SK-N-SH (cell line): ENCODE results near the gene WDR82. TPM values are rescaled to one million over a fixed set of nuclear protein-coding genes. Genes with fewer than 3 reads are reported as not detected.
A peak's percentile ranks its signal among the peaks of the same experiment; 100 is the strongest.

Experiments
- CTCF ChIA-PET: fragments of 300-600, 350-600 bp; formaldehyde crosslinking; extraction: SDS; loops from one replicate; lab custom pipeline; 2021; lab: Yijun Ruan, JAX
- POLR2A ChIA-PET: fragments of 350-600 bp; sonication (Branson Sonifier 250); formaldehyde crosslinking; extraction: SDS; loops from one replicate; lab custom pipeline; 2020; ENCODE audit warnings: antibody characterized with exemption, inconsistent platforms; lab: Yijun Ruan, JAX
- DNase-seq: peaks from one replicate; pipeline ENCODE4 v3.0.0; 2012
- H2AFZ ChIP-seq: fragments of 200-600 bp; sonication (generic); 2 replicates; pipeline ENCODE4 v1.8.1; 2016; ENCODE audit warnings: antibody characterized with exemption, mild to moderate bottlenecking, low read depth
- H3F3A ChIP-seq: fragments of 200-600 bp; sonication (generic); replicated peaks from 2 replicates; pipeline ENCODE3; 2016; ENCODE audit warnings: antibody characterized with exemption, mild to moderate bottlenecking; ENCODE audit not compliant: insufficient read depth
- H3K27ac ChIP-seq, 2 experiments: fragments of 200-500 bp in 1 of 2; fragments of 200-600 bp in 1 of 2; sonication (Bioruptor generic) in 1 of 2; sonication (generic), shearing (Covaris generic) in 1 of 2; 2 replicates each; pipeline versions ENCODE4 v1.5.1 to v1.6.1; 2014 to 2016; ENCODE audit warnings: low read depth in 2 of 2, inconsistent platforms in 1 of 2, low read length in 1 of 2, mild to moderate bottlenecking in 1 of 2, mixed read lengths in 1 of 2
- H3K27me3 ChIP-seq: fragments of 200-600 bp; sonication (generic), shearing (Covaris generic); 2 replicates; pipeline ENCODE4 v1.6.1; 2016; ENCODE audit warnings: mixed run types; ENCODE audit not compliant: insufficient read depth
- H3K36me3 ChIP-seq, 2 experiments: fragments of 200-500 bp in 1 of 2; fragments of 200-600 bp in 1 of 2; sonication (Bioruptor generic) in 1 of 2; sonication (generic) in 1 of 2; replicated peaks in 1 of 2; 2 replicates each; pipeline versions ENCODE3 to v1.5.1; 2014 to 2016; ENCODE audit warnings: low read length in 1 of 2, mild to moderate bottlenecking in 1 of 2; ENCODE audit not compliant: insufficient read depth in 2 of 2, control insufficient read depth in 1 of 2
- H3K4me1 ChIP-seq, 2 experiments: fragments of 200-500 bp in 1 of 2; fragments of 200-600 bp in 1 of 2; sonication (Bioruptor generic) in 1 of 2; sonication (generic), shearing (Covaris generic) in 1 of 2; 2 replicates each; pipeline versions ENCODE4 v1.5.1 to v1.6.1; 2014 to 2016; ENCODE audit warnings: low read depth in 1 of 2, low read length in 1 of 2, mixed run types in 1 of 2; ENCODE audit not compliant: insufficient read depth in 2 of 2, control insufficient read depth in 1 of 2
- H3K4me2 ChIP-seq: fragments of 200-600 bp; sonication (generic), shearing (Covaris generic); 2 replicates; pipeline ENCODE4 v1.6.1; 2017; ENCODE audit warnings: mixed run types
- H3K4me3 ChIP-seq, 2 experiments: fragments of 200-500 bp in 1 of 2; fragments of 200-600 bp in 1 of 2; sonication (Bioruptor generic) in 1 of 2; sonication (generic), shearing (Covaris generic) in 1 of 2; 2 replicates each; pipeline versions ENCODE4 v1.5.1 to v1.8.1; 2014 to 2016; ENCODE audit warnings: low read depth in 2 of 2, inconsistent platforms in 1 of 2, low read length in 1 of 2, mild to moderate bottlenecking in 1 of 2, mixed read lengths in 1 of 2, moderate library complexity in 1 of 2
- H3K79me2 ChIP-seq: fragments of 200-600 bp; sonication (generic); 2 replicates; pipeline ENCODE4 v1.8.1; 2017; ENCODE audit warnings: mild to moderate bottlenecking; ENCODE audit not compliant: insufficient read depth
- H3K9ac ChIP-seq: fragments of 200-600 bp; sonication (generic); 2 replicates; pipeline ENCODE4 v1.6.1; 2017; ENCODE audit warnings: mixed run types
- H3K9me2 ChIP-seq: fragments of 200-600 bp; sonication (generic); 2 replicates; pipeline ENCODE4 v1.6.1; 2017; ENCODE audit warnings: mixed run types
- H3K9me3 ChIP-seq: fragments of 200-600 bp; sonication (generic); 2 replicates; pipeline ENCODE4 v1.6.1; 2017; ENCODE audit warnings: mixed run types, mild to moderate bottlenecking, moderate library complexity
- H4K20me1 ChIP-seq: fragments of 200-600 bp; sonication (generic); 2 replicates; pipeline ENCODE4 v1.6.1; 2017; ENCODE audit warnings: mild to moderate bottlenecking, mixed run types; ENCODE audit not compliant: insufficient read depth
- EZH2phosphoT487 ChIP-seq: fragments of 200-600 bp; sonication (generic); IDR thresholded peaks from 2 replicates; pipeline ENCODE4 v1.6.1; 2017; ENCODE audit warnings: low read depth, mixed run types, mild to moderate bottlenecking, antibody characterized with exemption, moderate library complexity, borderline replicate concordance
- FOSL2 ChIP-seq: IDR thresholded peaks from 2 replicates; pipeline ENCODE4 v1.4.0; 2012; ENCODE audit warnings: low read depth, mild to moderate bottlenecking, moderate library complexity, borderline replicate concordance
- FOXM1 ChIP-seq: IDR thresholded peaks from 2 replicates; pipeline ENCODE4 v1.4.0; 2012; ENCODE audit warnings: low read depth, mild to moderate bottlenecking
- GABPA ChIP-seq: IDR thresholded peaks from 2 replicates; pipeline ENCODE4 v1.4.0; 2012; ENCODE audit warnings: low read depth, mild to moderate bottlenecking
- GATA2 ChIP-seq: sonication (generic); formaldehyde crosslinking; IDR thresholded peaks from 2 replicates; pipeline ENCODE4 v1.5.0; 2020; ENCODE audit warnings: mild to moderate bottlenecking, missing genetic modification reagents
- JUND ChIP-seq: IDR thresholded peaks from 2 replicates; pipeline ENCODE4 v1.4.0; 2012
- MEF2A ChIP-seq: IDR thresholded peaks from 2 replicates; pipeline ENCODE4 v1.4.0; 2012; ENCODE audit warnings: low read depth, borderline replicate concordance
- MXI1 ChIP-seq: IDR thresholded peaks from 2 replicates; pipeline ENCODE4 v1.6.1; 2012; ENCODE audit warnings: mild to moderate bottlenecking, low read depth, low read length, improper control_type of control experiment
- NFIC ChIP-seq: IDR thresholded peaks from 2 replicates; pipeline ENCODE4 v1.4.0; 2012; ENCODE audit warnings: borderline replicate concordance
- POLR2AphosphoS5 ChIP-seq: IDR thresholded peaks from 2 replicates; pipeline ENCODE4 v1.6.1; 2012; ENCODE audit warnings: low read depth, low read length
- RAD21 ChIP-seq: IDR thresholded peaks from 2 replicates; pipeline ENCODE4 v1.6.1; 2012; ENCODE audit warnings: mild to moderate bottlenecking, low read length
- RCOR1 ChIP-seq: fragments of 150-350 bp; IDR thresholded peaks from 2 replicates; pipeline ENCODE4 v1.6.1; 2017; ENCODE audit warnings: antibody characterized with exemption, low read length
- RFX5 ChIP-seq: IDR thresholded peaks from 2 replicates; pipeline ENCODE4 v1.6.1; 2012; ENCODE audit warnings: mild to moderate bottlenecking, improper control_type of control experiment, low read length
- SIN3A ChIP-seq: IDR thresholded peaks from 2 replicates; pipeline ENCODE4 v1.6.1; 2012; ENCODE audit warnings: low read depth, mild to moderate bottlenecking, low read length, moderate library complexity, borderline replicate concordance
- YY1 ChIP-seq: IDR thresholded peaks from 2 replicates; pipeline ENCODE4 v1.4.0; 2012; ENCODE audit warnings: low read depth, mild to moderate bottlenecking
- WGBS: methylation state at CpG from one replicate; pipeline ENCODE4 v1.1.6; 2017; ENCODE audit warnings: low lambda C conversion rate; 5-methylcytosine and 5-hydroxymethylcytosine counted together
- polyA plus RNA-seq, 3 experiments: library from polyadenylated mRNA; depleted of rRNA; stranded (reverse); fragments of >200 nt; gene quantifications; 2 replicates each; pipeline ENCODE4 v1.2.3, GENCODE V29; 2012
- TF ChIP-seq, protein P1 (sequence below): IDR thresholded peaks from 2 replicates; pipeline ENCODE4 v1.6.1; 2012; ENCODE audit warnings: mild to moderate bottlenecking, low read depth, low read length, moderate library complexity
- TF ChIP-seq, protein P2 (sequence below): IDR thresholded peaks from 2 replicates; pipeline ENCODE4; 2012
- TF ChIP-seq, protein P3 (sequence below): IDR thresholded peaks from 2 replicates; pipeline ENCODE4 v1.4.0; 2012; ENCODE audit warnings: low read depth

The WDR82 gene
- polyA plus RNA-seq, 1 of the 3 experiments (the other 2 are of a cell fraction), result 41.2 TPM

DNA sequence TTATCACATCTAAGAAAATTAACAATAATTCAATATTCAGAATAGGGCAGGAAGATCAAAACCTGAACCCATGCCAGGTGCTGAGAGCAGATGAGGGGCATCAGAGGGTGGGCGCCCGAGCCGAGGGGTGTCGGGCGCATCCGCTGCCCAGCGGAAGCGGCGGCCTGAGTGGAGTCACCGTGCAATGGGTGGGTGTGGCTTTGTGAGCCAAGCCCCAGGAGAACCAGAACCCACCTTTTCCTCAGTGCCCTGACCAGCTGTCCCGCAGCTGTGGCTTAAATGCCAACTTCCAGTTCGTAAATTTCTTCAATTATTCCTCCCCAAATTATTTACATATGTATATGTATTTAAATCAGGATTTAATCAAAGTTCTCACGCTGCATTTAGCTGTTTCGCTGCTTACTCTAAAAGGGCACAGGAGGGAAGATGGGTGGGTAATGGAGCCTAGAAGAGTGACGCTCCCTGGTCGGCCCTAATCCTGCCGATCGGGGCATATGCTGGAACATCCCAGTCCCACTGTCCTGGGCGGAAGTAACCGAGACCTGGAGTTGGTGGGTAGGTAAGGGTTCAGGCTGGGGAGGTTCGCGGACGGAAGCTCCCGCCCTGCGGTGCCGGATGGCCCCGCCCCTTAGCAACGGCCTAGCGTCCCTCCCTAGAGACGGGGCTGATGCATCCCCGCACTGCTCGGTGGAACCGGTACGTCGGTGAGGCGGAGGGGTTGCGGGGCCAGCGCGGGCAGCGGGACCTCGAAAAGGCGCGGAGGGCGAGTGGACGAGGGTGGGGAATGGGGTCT lies 39.0 kb upstream of the WDR82 start:
- ChIA-PET CTCF (interaction anchor here (0.9 to 4.2 kb wide), 5 partner anchors 10 to 80 kb away, joined by 3 to 20 read pairs (median 3); no protein-coding TSS in a partner anchor), POLR2A (interaction anchor here (1.0 to 1.2 kb wide), 3 partner anchors 10 to 21 kb away, joined by 3 to 6 read pairs (median 4); no protein-coding TSS in a partner anchor)
- peak overlapping the region in 1 of 2 experiments; percentile 62; a peak in 2 of 4 replicates for H3K27ac ChIP-seq
- TF ChIP-seq GATA2 (CRISPR knock-in tag) (no peak), GABPA (peak; percentile 42; the same call in 1 of the 2 replicates), RCOR1 (0 out of 2 replicates have a peak, but pooled peaks have one; percentile 4), POLR2AphosphoS5 (0 out of 2 replicates have a peak, but pooled peaks have one; percentile 18)
- DNase-seq, result peak; percentile 91
- H3K36me3 ChIP-seq, result no peaks in the 10 kb centered on the region
- H3K9me3 ChIP-seq, result no peaks in the 10 kb centered on the region
- no peak overlapping the region for H2AFZ ChIP-seq
- H3K4me3 ChIP-seq, result peak overlapping the region in 1 of 2 experiments; percentile 12; a peak in 1 of 4 replicates
- peaks cover 17 to 57% of the 10 kb centered on the region in 2 experiments for H3K4me1 ChIP-seq
- H3K79me2 ChIP-seq, result no peaks in the 10 kb centered on the region
- no peaks in the 10 kb centered on the region for H4K20me1 ChIP-seq
- no peaks in the 10 kb centered on the region for H3K9me2 ChIP-seq
- WGBS, result 64% methylated on average over 45 of the region's 45 CpGs
- H3K27me3 ChIP-seq, result no peaks in the 10 kb centered on the region
- no peak overlapping the region for H3K9ac ChIP-seq
- no peaks in the 10 kb centered on the region for H3F3A ChIP-seq
- H3K4me2 ChIP-seq, result no peak overlapping the region

DNA sequence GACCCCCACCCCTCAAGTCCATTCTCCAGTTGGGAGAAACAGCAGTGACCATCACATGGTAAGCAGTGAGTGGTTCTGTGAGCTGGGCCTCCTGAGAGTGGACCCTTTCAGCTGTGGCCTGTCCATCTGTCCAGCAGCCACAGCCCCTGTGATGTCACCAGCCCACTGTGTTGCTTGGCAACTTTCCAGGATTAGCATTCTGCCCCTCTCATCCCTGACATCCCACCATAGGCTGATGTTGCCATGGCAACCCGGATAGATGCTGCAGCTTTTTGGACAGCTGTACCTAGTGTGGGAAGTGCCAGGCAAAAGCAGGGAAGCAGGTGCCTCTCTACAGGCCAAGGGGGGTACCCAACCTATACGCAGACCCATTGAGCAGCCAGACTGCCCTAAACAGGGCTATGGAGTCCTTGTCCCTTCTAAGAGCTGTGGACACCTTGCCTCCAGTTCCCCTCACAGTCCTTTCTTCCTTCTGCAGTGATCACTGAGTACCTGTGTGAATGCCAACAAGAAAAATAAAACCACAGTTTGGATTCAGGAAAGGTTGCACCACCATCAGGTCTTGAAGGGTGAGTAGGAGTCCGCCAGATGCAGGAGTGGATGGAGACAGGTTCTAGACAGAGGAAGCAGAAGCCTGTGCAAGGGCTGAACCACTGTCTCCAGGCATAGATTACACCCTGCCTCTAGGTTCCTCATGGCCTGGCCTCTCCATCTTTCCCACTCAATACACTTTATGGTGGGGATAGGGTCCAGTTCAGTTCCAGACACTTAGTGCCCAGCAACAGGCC lies 37.7 kb upstream of the WDR82 start, which contains the start of gene DNAH1:
DNAH1 (plus strand) TSS at position 343 of the 788 bp plus-strand sequence. CDS start 6,124 bp downstream, outside the sequence.
- peak within 1 kb of the TSS in 1 of 2 experiments; percentile 85; a peak in 2 of 4 replicates for H3K27ac ChIP-seq
- H3K36me3 ChIP-seq, result no peaks in the 10 kb centered on the region
- no peaks in the 10 kb centered on the region for H3K9me3 ChIP-seq
- H3K4me3 ChIP-seq, result no peak within 1 kb of the TSS
- ChIA-PET POLR2A (no interaction called here), CTCF (interaction anchor here (3.2 kb wide), 1 partner anchor 23 kb away, joined by 21 read pairs; no protein-coding TSS in a partner anchor)
- H3K9ac ChIP-seq, result no peak within 1 kb of the TSS
- DNase-seq, result peak; percentile 78
- H3K4me2 ChIP-seq, result no peak within 1 kb of the TSS
- WGBS, result 100% methylated on average over 1 of the region's 3 CpGs
- H3K79me2 ChIP-seq, result no peaks in the 10 kb centered on the region
- no peaks in the 10 kb centered on the region for H3K27me3 ChIP-seq
- no peaks in the 10 kb centered on the region for H3K9me2 ChIP-seq
- H4K20me1 ChIP-seq, result no peaks in the 10 kb centered on the region
- H3K4me1 ChIP-seq, result peaks cover 22 to 70% of the 10 kb centered on the region in 2 experiments
- no peak within 1 kb of the TSS for H2AFZ ChIP-seq
- H3F3A ChIP-seq, result no peaks in the 10 kb centered on the region
- no peak for TF ChIP-seq POLR2AphosphoS5
- TF ChIP-seq, protein P1, sequence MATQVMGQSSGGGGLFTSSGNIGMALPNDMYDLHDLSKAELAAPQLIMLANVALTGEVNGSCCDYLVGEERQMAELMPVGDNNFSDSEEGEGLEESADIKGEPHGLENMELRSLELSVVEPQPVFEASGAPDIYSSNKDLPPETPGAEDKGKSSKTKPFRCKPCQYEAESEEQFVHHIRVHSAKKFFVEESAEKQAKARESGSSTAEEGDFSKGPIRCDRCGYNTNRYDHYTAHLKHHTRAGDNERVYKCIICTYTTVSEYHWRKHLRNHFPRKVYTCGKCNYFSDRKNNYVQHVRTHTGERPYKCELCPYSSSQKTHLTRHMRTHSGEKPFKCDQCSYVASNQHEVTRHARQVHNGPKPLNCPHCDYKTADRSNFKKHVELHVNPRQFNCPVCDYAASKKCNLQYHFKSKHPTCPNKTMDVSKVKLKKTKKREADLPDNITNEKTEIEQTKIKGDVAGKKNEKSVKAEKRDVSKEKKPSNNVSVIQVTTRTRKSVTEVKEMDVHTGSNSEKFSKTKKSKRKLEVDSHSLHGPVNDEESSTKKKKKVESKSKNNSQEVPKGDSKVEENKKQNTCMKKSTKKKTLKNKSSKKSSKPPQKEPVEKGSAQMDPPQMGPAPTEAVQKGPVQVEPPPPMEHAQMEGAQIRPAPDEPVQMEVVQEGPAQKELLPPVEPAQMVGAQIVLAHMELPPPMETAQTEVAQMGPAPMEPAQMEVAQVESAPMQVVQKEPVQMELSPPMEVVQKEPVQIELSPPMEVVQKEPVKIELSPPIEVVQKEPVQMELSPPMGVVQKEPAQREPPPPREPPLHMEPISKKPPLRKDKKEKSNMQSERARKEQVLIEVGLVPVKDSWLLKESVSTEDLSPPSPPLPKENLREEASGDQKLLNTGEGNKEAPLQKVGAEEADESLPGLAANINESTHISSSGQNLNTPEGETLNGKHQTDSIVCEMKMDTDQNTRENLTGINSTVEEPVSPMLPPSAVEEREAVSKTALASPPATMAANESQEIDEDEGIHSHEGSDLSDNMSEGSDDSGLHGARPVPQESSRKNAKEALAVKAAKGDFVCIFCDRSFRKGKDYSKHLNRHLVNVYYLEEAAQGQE, result no peak
- TF ChIP-seq SIN3A, result no peak
- no peak for TF ChIP-seq NFIC
- TF ChIP-seq, protein P2, sequence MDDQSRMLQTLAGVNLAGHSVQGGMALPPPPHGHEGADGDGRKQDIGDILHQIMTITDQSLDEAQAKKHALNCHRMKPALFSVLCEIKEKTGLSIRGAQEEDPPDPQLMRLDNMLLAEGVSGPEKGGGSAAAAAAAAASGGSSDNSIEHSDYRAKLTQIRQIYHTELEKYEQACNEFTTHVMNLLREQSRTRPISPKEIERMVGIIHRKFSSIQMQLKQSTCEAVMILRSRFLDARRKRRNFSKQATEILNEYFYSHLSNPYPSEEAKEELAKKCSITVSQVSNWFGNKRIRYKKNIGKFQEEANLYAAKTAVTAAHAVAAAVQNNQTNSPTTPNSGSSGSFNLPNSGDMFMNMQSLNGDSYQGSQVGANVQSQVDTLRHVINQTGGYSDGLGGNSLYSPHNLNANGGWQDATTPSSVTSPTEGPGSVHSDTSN, result no peak
- no peak for TF ChIP-seq RCOR1
- TF ChIP-seq FOSL2, result no peak
- TF ChIP-seq MEF2A, result no peak
- no peak for TF ChIP-seq JUND
- TF ChIP-seq RFX5, result no peak
- TF ChIP-seq MXI1, result no peak
- no peak for TF ChIP-seq FOXM1
- no peak for TF ChIP-seq YY1
- TF ChIP-seq, protein P3, sequence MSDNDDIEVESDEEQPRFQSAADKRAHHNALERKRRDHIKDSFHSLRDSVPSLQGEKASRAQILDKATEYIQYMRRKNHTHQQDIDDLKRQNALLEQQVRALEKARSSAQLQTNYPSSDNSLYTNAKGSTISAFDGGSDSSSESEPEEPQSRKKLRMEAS, result no peak
- TF ChIP-seq EZH2phosphoT487, result no peak
- no peak for TF ChIP-seq RAD21
